CD14-positive monocyte (primary cell): ENCODE data around the gene SLC39A7. TPM values are rescaled to one million over a fixed set of nuclear protein-coding genes. Genes with fewer than 3 reads are reported as not detected.

Experiments used
- DNase-seq, 3 donors: peaks; one replicate each; pipeline ENCODE4 v3.0.0-alpha.2; 2011 to 2022
- H2AFZ ChIP-seq: 2 replicates; pipeline ENCODE4 v1.6.0; 2012; ENCODE audit warnings: mild to moderate bottlenecking, low read depth, low read length, inconsistent platforms; ENCODE audit not compliant: insufficient read depth, poor library complexity, severe bottlenecking
- H3K27ac ChIP-seq, 2 donors: 1 replicate in 1 of 2; 2 replicates in 1 of 2; pipeline ENCODE4 v1.5.1; 2012 to 2013; ENCODE audit warnings: low read length in 2 of 2, control low read depth in 1 of 2, inconsistent platforms in 1 of 2, low read depth in 1 of 2, mild to moderate bottlenecking in 1 of 2
- H3K27me3 ChIP-seq, 2 donors: one replicate each; pipeline versions ENCODE4 v1.6.0 to v1.6.1; 2011 to 2013; ENCODE audit warnings: low read length in 2 of 2; ENCODE audit not compliant: control insufficient read depth in 2 of 2, insufficient read depth in 2 of 2
- H3K36me3 ChIP-seq, 2 donors: replicated peaks in 1 of 2; 1 replicate in 1 of 2; 2 replicates in 1 of 2; pipeline versions ENCODE4 v1.5.1 to v1.6.1; 2012 to 2013; ENCODE audit warnings: low read length in 2 of 2, control low read depth in 1 of 2, inconsistent platforms in 1 of 2, mild to moderate bottlenecking in 1 of 2; ENCODE audit not compliant: insufficient read depth in 2 of 2, control insufficient read depth in 1 of 2
- H3K4me1 ChIP-seq, 2 donors: 1 replicate in 1 of 2; 2 replicates in 1 of 2; pipeline versions ENCODE4 v1.5.1 to v1.6.1; 2012 to 2013; ENCODE audit warnings: low read length in 2 of 2, control low read depth in 1 of 2, inconsistent platforms in 1 of 2, mild to moderate bottlenecking in 1 of 2, moderate library complexity in 1 of 2; ENCODE audit not compliant: insufficient read depth in 2 of 2, control insufficient read depth in 1 of 2
- H3K4me2 ChIP-seq: replicated peaks from 2 replicates; pipeline ENCODE3; 2012; ENCODE audit warnings: low read length, moderate library complexity, mild to moderate bottlenecking; ENCODE audit not compliant: poor library complexity, severe bottlenecking; ENCODE audit errors: extremely low read depth
- H3K4me3 ChIP-seq, 3 experiments: fragments of 200-600 bp in 1 of 3; sonication (generic) in 1 of 3; replicated peaks in 1 of 3; 1 replicate in 2 of 3; 2 replicates in 1 of 3; pipeline ENCODE4 v1.5.1; 2011 to 2013; ENCODE audit warnings: low read length in 3 of 3, mild to moderate bottlenecking in 3 of 3, control low read depth in 2 of 3, low read depth in 2 of 3, inconsistent platforms in 1 of 3, moderate library complexity in 1 of 3
- H3K79me2 ChIP-seq: 2 replicates; pipeline ENCODE4 v1.6.0; 2012; ENCODE audit warnings: mild to moderate bottlenecking, control low read depth, inconsistent platforms, low read length, moderate library complexity; ENCODE audit not compliant: insufficient read depth
- H3K9ac ChIP-seq: 2 replicates; pipeline ENCODE4 v1.6.0; 2017; ENCODE audit warnings: low read length, mild to moderate bottlenecking; ENCODE audit not compliant: insufficient read depth, poor library complexity, severe bottlenecking
- H3K9me3 ChIP-seq, 2 donors: replicated peaks in 1 of 2; 1 replicate in 1 of 2; 2 replicates in 1 of 2; pipeline versions ENCODE4 v1.5.1 to v1.6.1; 2012 to 2013; ENCODE audit warnings: low read length in 2 of 2, control low read depth in 1 of 2; ENCODE audit not compliant: control insufficient read depth in 1 of 2, insufficient read depth in 1 of 2
- H4K20me1 ChIP-seq: 2 replicates; pipeline ENCODE4 v1.6.0; 2012; ENCODE audit warnings: mild to moderate bottlenecking, low read length, control low read depth, moderate library complexity; ENCODE audit not compliant: insufficient read depth
- H3K27ac Mint-ChIP-seq, 7 donors: one replicate each; pipeline ENCODE4 v1.8.0; 2020; ENCODE audit warnings: mild to moderate bottlenecking in 7 of 7, mixed read lengths in 7 of 7, moderate library complexity in 6 of 7, inconsistent platforms in 2 of 7
- H3K27me3 Mint-ChIP-seq, 3 donors: one replicate each; pipeline ENCODE4 v1.8.0; 2021 to 2022; ENCODE audit warnings: low read depth in 3 of 3, mild to moderate bottlenecking in 3 of 3, mixed read lengths in 3 of 3, moderate library complexity in 3 of 3, inconsistent platforms in 1 of 3
- H3K36me3 Mint-ChIP-seq, 2 donors: one replicate each; pipeline ENCODE4 v1.8.0; 2020; ENCODE audit warnings: mixed read lengths in 2 of 2, inconsistent platforms in 1 of 2, mild to moderate bottlenecking in 1 of 2
- H3K4me1 Mint-ChIP-seq: one replicate; pipeline ENCODE4 v1.8.0; 2020; ENCODE audit warnings: mild to moderate bottlenecking, mixed read lengths
- H3K4me3 Mint-ChIP-seq, 2 donors: one replicate each; pipeline ENCODE4 v1.8.0; 2020; ENCODE audit warnings: mild to moderate bottlenecking in 2 of 2, mixed read lengths in 2 of 2, moderate library complexity in 1 of 2
- H3K9me3 Mint-ChIP-seq, 7 donors: one replicate each; pipeline ENCODE4 v1.8.0; 2020 to 2022; ENCODE audit warnings: mixed read lengths in 7 of 7, mild to moderate bottlenecking in 6 of 7, moderate library complexity in 6 of 7, inconsistent platforms in 2 of 7
- WGBS: methylation state at CpG from one replicate; pipeline ENCODE4 v1.1.5; 2013; ENCODE audit warnings: missing lambda C conversion rate; ENCODE audit not compliant: insufficient coverage; 5-methylcytosine and 5-hydroxymethylcytosine counted together
- intact Hi-C, 2 donors: fragments of 100-400 bp; cut with micrococcal nuclease; formaldehyde crosslinking; loops; one replicate each; pipeline versions ENCODE4 v1.15.0 to v1.15.1; 2023
- polyA plus RNA-seq, 3 donors: library from polyadenylated mRNA; depleted of rRNA in 1 of 3; unstranded in 2 of 3; stranded (reverse) in 1 of 3; fragments of 300-500 nt in 2 of 3; fragments of >200 nt in 1 of 3; fragmentation: Illumina TruSeq in 2 of 3; gene quantifications; 1 replicate in 2 of 3; 2 replicates in 1 of 3; pipeline ENCODE4 v1.2.3, GENCODE V29; 2012 to 2021
- TF ChIP-seq, protein P1 (sequence below): fragments of 200-600 bp; IDR thresholded peaks from one replicate; pipeline ENCODE4 v1.8.0; 2022; ENCODE audit warnings: antibody characterized with exemption, mild to moderate bottlenecking

SLC39A7 gene
- polyA plus RNA-seq, 3 donors, result 14.5 to 32.7 (median 17.7) TPM

DNA sequence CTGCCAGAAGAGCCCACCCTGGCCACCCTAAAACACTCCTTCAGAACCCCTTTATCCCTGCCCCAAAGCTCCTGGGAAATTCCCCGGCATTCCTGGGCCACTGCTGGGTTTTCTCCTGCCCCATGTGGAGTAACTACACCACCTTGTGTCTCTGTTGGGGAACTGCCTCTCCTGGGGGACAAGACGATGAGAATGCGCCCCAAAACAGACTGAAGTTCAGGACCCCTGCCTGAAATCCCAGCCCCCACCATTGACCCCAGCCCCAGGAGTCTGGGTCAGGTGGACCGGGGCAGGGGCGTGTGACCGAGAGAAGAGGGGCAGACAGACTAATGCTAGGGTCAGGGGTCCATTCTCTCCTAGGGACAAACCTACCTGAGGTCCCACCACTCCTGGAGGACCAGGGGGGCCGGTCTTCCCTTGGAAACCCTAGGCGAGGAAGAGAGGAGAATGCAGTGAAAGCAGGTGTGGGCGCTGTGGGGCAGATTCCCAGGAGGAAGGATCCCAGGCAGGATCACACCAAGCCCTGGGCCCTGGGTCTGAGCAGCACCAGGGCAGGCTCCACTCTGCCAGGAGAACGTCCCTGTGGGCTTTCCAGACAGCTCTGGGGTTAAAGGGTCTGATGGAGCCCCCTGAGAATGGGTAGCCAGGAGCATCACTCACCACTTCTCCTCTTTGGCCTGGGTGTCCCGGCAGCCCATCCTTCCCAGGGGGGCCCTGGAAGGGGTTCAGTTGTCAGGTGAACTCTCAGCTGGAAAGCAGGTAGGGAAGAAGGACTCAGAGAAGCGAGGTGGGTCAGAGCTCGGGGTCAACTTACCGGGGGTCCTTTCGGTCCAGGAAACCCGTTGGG lies 27.8 kb upstream of the SLC39A7 start:
- peaks cover 0 to 4% (median 0%) of the 10 kb centered on the region in 7 donors for H3K9me3 Mint-ChIP-seq
- Histone ChIP-seq H3K36me3 (no peaks in the 10 kb centered on the region), H2AFZ (no peak overlapping the region), H4K20me1 (no peaks in the 10 kb centered on the region), H3K9me3 (no peaks in the 10 kb centered on the region), H3K4me2 (no peak overlapping the region), H3K27ac (no peak overlapping the region), H3K79me2 (no peaks in the 10 kb centered on the region), H3K9ac (no peak overlapping the region), H3K4me3 (no peak overlapping the region), H3K27me3 (no peaks in the 10 kb centered on the region), H3K4me1 (no peaks in the 10 kb centered on the region)
- H3K27ac Mint-ChIP-seq, result no peak overlapping the region
- DNase-seq, result peak in 1 of 3 donors; percentile 41
- no peak overlapping the region for H3K4me3 Mint-ChIP-seq
- H3K4me1 Mint-ChIP-seq, result no peaks in the 10 kb centered on the region
- intact Hi-C loops, result no loop called here
- no peaks in the 10 kb centered on the region for H3K36me3 Mint-ChIP-seq
- TF ChIP-seq, protein P1, sequence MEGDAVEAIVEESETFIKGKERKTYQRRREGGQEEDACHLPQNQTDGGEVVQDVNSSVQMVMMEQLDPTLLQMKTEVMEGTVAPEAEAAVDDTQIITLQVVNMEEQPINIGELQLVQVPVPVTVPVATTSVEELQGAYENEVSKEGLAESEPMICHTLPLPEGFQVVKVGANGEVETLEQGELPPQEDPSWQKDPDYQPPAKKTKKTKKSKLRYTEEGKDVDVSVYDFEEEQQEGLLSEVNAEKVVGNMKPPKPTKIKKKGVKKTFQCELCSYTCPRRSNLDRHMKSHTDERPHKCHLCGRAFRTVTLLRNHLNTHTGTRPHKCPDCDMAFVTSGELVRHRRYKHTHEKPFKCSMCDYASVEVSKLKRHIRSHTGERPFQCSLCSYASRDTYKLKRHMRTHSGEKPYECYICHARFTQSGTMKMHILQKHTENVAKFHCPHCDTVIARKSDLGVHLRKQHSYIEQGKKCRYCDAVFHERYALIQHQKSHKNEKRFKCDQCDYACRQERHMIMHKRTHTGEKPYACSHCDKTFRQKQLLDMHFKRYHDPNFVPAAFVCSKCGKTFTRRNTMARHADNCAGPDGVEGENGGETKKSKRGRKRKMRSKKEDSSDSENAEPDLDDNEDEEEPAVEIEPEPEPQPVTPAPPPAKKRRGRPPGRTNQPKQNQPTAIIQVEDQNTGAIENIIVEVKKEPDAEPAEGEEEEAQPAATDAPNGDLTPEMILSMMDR, result peak; percentile 63
- WGBS, result 67% methylated on average over 9 of the region's 16 CpGs
- H3K27me3 Mint-ChIP-seq, result peaks cover 8 to 20% (median 16%) of the 10 kb centered on the region in 3 donors

DNA sequence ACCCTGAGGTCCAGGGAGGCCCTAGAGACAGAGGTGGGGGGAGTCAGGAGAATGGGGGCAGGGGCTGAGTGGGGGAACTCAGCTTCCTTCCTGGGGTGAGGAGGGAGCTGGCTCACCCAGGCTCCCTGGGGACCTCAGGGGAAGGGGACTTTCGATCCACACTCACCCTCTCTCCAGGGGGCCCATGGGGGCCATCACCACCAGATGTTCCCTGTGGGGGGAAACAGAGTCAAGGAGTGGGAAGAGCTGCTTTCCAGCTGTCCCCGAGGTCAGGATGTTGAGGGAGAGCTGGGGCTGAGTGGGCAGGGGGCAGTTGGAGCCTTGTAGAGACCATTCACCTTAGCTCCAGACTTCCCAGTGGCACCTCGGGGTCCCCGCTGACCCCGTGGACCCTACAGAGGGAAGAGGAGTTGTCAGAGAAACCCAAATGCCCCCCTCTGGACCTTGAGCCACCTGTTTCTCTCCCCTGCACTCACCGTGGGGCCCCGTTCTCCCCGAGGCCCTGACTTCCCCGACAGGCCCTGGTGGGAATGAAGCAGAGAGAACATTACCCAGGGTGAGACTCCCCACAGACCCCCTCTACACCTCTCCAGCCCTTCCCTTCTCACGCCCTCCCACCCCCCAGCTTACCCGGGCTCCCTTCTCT lies 27.0 kb upstream of the SLC39A7 start:
- Histone ChIP-seq H4K20me1 (no peaks in the 10 kb centered on the region), H3K27ac (no peak overlapping the region), H3K27me3 (no peaks in the 10 kb centered on the region), H3K4me1 (no peaks in the 10 kb centered on the region), H3K4me2 (no peak overlapping the region), H3K79me2 (no peaks in the 10 kb centered on the region), H3K9ac (no peak overlapping the region), H3K36me3 (no peaks in the 10 kb centered on the region), H2AFZ (no peak overlapping the region), H3K9me3 (no peaks in the 10 kb centered on the region), H3K4me3 (no peak overlapping the region)
- Mint-ChIP-seq H3K9me3 (peaks cover 0 to 4% (median 0%) of the 10 kb centered on the region in 7 donors), H3K27me3 (peaks cover 10 to 17% (median 17%) of the 10 kb centered on the region in 3 donors), H3K4me3 (no peak overlapping the region), H3K4me1 (no peaks in the 10 kb centered on the region), H3K27ac (no peak overlapping the region), H3K36me3 (no peaks in the 10 kb centered on the region)
- 66% methylated on average over 2 of the region's 11 CpGs for WGBS
- TF ChIP-seq, protein P1, result no peak
- no peak for DNase-seq
- intact Hi-C loops, result no loop called here
